NB4 (cell line): ENCODE results near the gene VDAC2.

Experiments
- DNase-seq: peaks from one replicate; pipeline ENCODE4 v3.0.0; 2010; ENCODE audit warnings: low read depth
- H3K4me3 ChIP-seq: one replicate; pipeline ENCODE4 v1.5.1; 2011; ENCODE audit warnings: mild to moderate bottlenecking, low read depth, low read length, moderate library complexity
- MYC ChIP-seq: IDR thresholded peaks from 2 replicates; pipeline ENCODE4 v1.6.1; 2011; ENCODE audit warnings: low read depth, low read length
- POLR2A ChIP-seq: IDR thresholded peaks from 2 replicates; pipeline ENCODE4 v1.6.1; 2011; ENCODE audit warnings: mild to moderate bottlenecking; ENCODE audit not compliant: insufficient read length; ENCODE audit errors: extremely low read depth
- TF ChIP-seq, protein P1 (sequence below): IDR thresholded peaks from 2 replicates; pipeline ENCODE4 v1.6.1; 2011; ENCODE audit warnings: low read depth, low read length
- TF ChIP-seq, protein P2 (sequence below): IDR thresholded peaks from one replicate; pipeline ENCODE4 v1.5.1; 2012; ENCODE audit warnings: low read depth, low read length

The VDAC2 gene

DNA sequence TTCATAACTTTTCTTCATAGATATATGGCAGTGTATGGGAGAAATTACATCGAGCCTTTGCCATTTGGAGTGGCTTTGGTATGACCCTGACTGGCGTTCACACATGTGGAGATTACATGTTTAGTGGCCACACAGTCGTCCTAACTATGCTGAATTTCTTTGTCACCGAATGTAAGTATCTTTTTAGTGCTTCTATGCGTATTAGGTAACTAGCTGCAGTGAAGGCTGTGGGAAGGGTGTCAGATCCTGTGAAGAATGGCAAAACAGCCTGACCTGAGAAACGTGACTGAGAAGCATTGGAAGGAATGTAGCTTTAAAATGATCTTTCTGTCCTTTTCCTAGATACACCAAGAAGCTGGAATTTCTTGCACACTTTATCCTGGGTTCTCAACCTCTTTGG is 34.5 kb upstream of the VDAC2 start:
- no peak overlapping the region for H3K4me3 ChIP-seq
- no peak for DNase-seq
- TF ChIP-seq POLR2A (no peak), MYC (no peak)
- TF ChIP-seq, protein P1, sequence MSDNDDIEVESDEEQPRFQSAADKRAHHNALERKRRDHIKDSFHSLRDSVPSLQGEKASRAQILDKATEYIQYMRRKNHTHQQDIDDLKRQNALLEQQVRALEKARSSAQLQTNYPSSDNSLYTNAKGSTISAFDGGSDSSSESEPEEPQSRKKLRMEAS = no peak
- TF ChIP-seq, protein P2, sequence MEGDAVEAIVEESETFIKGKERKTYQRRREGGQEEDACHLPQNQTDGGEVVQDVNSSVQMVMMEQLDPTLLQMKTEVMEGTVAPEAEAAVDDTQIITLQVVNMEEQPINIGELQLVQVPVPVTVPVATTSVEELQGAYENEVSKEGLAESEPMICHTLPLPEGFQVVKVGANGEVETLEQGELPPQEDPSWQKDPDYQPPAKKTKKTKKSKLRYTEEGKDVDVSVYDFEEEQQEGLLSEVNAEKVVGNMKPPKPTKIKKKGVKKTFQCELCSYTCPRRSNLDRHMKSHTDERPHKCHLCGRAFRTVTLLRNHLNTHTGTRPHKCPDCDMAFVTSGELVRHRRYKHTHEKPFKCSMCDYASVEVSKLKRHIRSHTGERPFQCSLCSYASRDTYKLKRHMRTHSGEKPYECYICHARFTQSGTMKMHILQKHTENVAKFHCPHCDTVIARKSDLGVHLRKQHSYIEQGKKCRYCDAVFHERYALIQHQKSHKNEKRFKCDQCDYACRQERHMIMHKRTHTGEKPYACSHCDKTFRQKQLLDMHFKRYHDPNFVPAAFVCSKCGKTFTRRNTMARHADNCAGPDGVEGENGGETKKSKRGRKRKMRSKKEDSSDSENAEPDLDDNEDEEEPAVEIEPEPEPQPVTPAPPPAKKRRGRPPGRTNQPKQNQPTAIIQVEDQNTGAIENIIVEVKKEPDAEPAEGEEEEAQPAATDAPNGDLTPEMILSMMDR = no peak

DNA sequence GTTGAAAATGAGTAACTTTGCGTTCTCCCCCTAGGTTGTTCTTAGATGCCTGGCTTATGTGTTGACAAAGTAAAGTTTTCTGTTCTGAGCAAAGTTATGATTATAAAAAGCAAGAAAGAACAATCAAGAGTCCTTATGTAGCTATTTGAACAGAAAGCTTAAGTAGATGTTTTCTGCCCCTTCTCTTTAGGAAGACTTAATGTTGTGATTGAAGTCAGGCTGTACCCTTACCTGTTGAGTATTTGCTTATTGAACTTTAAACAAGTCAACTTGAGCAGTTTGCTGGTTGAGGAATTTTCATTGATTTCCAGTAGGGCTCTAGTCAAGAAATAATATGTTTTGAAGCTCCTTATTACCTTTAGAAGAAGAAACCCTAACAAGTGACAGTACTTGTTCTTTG is 33.9 kb upstream of the VDAC2 start:
- H3K4me3 ChIP-seq = no peak overlapping the region
- TF ChIP-seq, protein P1 = no peak
- no peak for TF ChIP-seq POLR2A
- no peak for TF ChIP-seq MYC
- TF ChIP-seq, protein P2 = no peak
- no peak for DNase-seq

DNA sequence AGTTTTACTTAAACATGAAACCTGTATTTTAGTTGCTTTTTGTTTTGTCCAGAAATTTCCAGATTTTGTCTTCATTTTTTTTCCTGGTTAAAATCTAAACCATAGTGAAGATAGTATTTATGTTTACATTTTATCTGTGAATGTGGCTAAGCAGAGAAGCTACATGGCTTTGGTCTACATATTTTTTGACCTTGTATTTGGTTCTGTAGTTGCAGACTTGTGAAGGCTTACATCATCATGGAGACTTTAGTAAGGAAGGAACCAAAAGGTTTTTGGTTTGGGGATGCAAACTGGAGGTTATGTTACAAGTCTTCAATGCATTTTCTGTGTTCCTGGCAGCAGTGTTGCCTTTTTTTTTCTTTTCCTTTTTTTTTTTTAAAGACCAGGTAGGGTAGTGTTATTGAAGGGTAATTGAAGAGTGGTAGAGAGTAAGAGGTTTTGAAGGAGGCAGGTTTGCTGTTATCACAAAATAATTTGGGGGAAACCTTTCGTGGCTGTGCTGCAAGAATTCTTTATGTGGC is 30.9 kb upstream of the VDAC2 start:
- TF ChIP-seq POLR2A (no peak), MYC (no peak)
- TF ChIP-seq, protein P2 = no peak
- TF ChIP-seq, protein P1 = no peak
- no peak for DNase-seq
- no peak overlapping the region for H3K4me3 ChIP-seq

DNA sequence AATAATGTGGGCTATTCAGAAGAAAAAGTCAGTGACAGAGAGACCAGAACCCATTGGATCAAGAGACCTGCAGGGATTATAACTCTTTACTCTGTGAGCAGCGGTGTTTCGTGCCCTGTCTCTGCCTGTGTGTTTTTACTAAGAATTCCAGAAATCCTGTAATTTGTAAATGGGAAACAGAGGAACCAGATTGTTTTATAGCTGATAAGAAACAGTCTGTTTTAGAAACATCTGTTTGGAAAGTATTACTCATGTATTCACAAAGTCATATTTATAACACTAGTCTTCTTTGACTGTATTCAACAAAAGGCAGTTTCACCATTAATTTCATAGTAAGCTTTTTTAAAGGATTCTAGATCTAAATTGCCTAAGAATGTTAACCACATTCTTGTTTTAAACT is 30.0 kb upstream of the VDAC2 start:
- TF ChIP-seq POLR2A = no peak
- TF ChIP-seq, protein P2 = no peak
- TF ChIP-seq, protein P1 = no peak
- no peak for TF ChIP-seq MYC
- no peak for DNase-seq
- H3K4me3 ChIP-seq = no peak overlapping the region

DNA sequence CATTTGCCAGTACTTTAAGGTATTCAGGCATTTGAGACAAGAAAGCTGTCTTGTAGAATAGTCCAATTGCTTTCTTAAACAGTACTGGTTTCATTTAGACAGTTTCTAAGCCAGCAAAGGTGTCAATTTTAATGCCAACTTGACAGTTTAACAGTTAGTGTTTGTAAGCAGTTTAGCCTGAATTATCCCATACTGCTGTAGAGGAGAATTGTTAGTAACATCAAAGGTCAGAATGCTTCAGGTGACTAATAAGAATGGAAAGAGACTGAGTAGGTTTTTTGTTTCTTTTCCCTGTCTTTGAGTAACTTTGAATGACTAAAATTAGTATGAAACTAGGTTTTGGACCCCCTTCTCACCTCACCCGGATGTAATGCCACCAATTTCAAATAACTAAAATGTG is 29.5 kb upstream of the VDAC2 start:
- no peak for DNase-seq
- TF ChIP-seq, protein P1 = no peak
- TF ChIP-seq POLR2A = no peak
- TF ChIP-seq MYC = no peak
- TF ChIP-seq, protein P2 = no peak

DNA sequence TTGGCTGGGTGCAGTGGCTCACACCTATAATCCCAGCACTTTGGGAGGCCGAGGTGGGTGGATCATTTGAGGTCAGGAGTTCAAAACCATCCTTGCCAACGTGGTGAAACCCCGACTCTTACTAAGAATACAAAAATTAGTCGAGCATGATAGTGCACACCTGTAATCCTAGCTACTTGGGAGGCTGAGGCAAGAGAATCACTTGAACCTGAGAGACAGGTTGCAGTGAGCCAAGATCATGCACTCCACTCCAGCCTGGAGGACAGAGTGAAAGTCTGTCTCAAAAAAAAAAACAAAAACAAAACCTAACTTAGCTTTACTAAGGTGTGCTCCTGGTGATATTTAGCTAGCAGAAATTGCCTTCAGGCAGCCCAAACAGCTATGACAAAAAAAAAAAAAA is 24.3 kb upstream of the VDAC2 start:
- no peak overlapping the region for H3K4me3 ChIP-seq
- no peak for TF ChIP-seq POLR2A
- TF ChIP-seq, protein P2 = no peak
- TF ChIP-seq, protein P1 = no peak
- TF ChIP-seq MYC = no peak
- no peak for DNase-seq

More for the DNA sequence above, 29.5 kb upstream of the VDAC2 start:
- H3K4me3 ChIP-seq = no peak overlapping the region
